Testis (tissue), 2 donors: Measurements from ENCODE around the gene HDAC2.

ENCODE experiments used
- CTCF ChIP-seq, 3 experiments: fragments of 450-650 bp in 2 of 3; fragments of 200-600 bp in 1 of 3; sonication (generic) in 1 of 3; IDR thresholded peaks; one replicate each; pipeline ENCODE4 v1.5.1; 2016 to 2019; ENCODE audit warnings: antibody characterized with exemption in 3 of 3, mild to moderate bottlenecking in 2 of 3, moderate library complexity in 1 of 3
- POLR2A ChIP-seq: fragments of 450-650 bp; IDR thresholded peaks from one replicate; pipeline ENCODE4 v1.6.1; 2017; ENCODE audit warnings: antibody characterized with exemption, mild to moderate bottlenecking, moderate library complexity

GRCh38 chr6:113959235-113959634, 11.7 kb downstream of the HDAC2 start:
- no peak for TF ChIP-seq POLR2A
- no peak for TF ChIP-seq CTCF (IDR thresholded peaks at IDR 0.05)
